GM21723 (cell line): Measurements from ENCODE around the gene TRDMT1.
"Not testable (repeated sequence)": the region's sequence is repeated elsewhere in the genome, so short reads cannot be mapped to it uniquely, and the experiment has no call there.

Experiments
- ATAC-seq: cut with Tn5 transposase; IDR thresholded peaks from one replicate; pipeline ENCODE4 v1.9.1; 2021; ENCODE audit warnings: mild to moderate bottlenecking, moderate library complexity; ENCODE audit not compliant: unreplicated experiment

Gene TRDMT1

DNA sequence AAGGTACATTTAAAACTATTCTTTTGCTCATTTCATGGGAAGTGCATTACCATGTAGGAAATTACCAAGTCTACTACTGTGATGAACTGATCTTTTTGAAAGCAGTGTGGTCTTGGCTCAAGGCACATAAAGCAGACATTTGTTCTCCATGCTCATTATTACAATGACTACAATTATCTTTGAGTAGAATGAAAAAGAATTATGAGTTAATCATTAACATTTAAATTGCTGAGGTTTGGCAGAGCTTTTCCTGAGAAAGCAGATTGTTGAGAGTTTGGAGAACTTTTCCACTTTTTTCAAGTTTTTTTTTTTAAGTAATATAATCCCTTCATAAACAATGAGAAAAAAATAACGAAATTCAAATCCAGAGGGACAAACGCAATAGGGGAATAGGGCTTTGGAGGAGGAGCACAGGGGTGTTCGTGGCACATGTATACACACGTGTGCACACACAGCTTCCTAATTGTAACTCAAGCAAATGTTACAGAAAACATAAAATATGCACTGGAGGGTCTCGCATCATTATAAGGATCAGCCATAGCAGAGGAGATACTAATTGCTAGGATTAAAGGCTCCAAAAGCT lies 62.9 kb downstream of the TRDMT1 start:
- no peak for ATAC-seq

DNA sequence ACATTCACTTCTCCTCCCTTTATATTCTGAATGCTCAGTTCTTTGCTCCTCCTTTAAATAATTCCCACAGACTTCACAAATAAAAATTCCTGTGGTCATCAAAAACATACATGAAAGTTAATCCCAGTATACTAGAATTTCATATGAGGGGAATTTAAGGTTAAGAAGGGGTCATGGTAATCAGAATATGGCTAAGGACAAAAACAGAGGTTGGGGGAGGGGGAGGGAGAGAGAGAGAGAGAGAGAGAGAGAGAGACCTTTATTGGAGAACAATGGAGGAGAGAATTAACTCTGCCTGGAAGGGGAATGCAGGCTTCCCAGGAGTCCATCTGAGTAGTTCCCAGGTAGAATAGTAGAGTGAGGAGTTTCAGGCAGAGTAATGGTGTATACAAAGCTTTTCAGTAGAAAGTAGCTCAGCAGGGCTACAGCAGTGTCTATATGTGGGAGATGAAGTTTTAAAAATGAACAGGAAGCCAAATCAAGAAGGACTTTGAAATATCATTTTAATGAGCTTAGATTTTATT lies 66.7 kb downstream of the TRDMT1 start:
- ATAC-seq, result no peak

DNA sequence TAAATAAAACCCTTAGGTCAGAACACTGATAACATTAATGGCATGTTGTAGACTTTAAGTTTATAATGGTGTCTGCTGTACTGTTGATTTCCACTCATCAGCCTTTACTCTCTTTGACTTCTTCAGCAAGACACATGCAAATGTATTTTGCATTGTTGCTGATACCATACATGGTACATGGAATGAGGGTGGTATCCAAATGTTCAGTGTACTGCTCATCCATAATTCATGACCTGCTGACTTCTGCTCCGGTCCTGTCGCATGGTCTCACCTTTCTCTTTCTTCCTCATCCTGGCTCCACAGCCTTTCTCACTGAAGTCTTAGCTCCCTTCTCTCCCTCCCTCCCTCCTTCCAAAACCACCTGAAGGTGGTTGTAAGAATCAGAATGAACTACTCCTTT lies 67.2 kb downstream of the TRDMT1 start:
- no peak for ATAC-seq

DNA sequence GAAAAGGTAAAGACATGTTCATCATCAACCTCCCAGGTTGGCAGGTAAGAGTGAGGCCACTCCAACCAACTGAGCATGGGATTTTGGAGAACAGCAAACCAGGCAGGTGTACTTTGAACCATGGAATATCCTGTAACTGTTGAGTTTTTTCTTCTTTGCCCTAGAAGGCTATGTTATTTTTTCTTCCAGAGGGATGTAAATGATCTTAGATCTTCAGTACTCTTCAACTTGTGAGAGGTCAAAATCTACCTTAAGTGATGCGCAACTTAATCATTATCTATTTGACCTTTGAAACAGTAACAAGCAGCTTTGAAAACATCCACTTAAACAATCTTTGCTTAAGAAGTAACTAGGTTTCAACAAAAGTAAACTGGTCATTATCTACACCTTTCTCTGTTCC lies 71.7 kb downstream of the TRDMT1 start, which contains the start of gene CUBN:
CUBN (minus strand) TSS at position 71 of the 400 bp plus-strand sequence; CDS start at position 25, 46 bp downstream.
- no peak for ATAC-seq

DNA sequence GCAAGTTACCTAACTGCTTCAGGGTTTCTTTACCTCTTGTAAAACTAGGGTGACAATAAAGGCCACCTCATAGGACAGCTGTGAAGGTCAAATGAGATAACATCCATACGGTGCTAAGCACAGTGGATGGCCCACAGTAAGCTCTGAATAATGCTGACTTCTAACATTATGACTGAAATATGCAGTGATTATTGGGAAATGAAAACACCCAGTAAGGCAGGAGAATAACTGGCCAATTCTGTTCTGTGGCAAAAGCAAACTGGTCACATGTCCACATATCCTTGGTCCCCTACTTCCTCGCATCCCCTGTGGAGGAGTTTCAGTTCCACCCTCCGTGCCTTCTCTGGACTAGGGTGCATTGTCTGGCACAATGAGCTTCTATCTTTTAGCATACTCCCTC lies 73.2 kb downstream of the TRDMT1 start:
- ATAC-seq, result no peak

DNA sequence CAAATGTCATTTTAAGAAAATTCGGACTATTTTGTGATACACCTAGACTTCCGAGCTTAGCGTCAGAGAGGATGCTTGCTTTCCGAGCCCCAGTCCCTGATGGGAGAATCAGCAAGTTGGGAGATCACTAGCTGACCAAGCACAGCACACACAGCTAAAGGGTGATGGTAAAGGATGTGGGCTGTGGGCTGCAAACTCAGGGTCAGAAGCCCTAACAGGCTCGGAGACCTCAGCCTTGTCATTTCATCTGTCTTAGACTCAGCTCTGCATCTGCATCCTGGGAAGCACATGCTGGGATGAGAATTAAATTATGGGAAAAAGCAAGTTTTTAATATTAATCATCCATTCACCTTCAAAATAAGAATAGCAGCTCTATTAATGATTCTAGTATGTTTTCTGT lies 75.1 kb downstream of the TRDMT1 start:
- ATAC-seq, result no peak

DNA sequence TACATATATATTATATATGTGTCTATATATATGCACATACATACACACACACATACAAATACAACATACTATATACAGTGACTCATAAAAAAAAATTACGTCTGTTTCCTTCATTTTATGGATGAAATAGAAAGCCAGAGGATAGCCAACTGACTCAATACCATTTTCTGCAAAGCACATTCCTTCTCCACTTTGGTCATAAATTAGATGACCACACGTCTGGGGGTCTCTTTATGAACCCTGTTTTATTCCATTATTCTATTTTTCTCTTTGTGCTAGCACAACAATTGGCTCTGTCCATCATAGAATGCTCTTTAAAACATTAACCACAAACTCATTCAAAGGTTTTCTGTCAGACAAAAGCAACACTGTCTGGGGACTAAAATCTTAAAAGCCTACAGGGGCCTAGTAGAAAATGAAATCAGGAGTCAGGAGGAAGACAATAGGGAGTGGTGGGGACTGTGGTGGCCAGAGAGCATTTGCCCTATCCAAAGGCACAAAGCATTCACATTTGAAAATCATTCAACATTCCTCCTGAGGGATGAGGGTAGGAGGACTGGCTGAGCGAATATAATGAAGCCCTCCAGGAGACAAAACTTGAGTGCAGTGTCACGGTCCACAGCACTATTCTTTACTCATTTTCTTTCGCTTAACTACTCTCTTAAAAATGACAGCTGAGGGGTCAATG lies 76.1 kb downstream of the TRDMT1 start:
- no peak for ATAC-seq

DNA sequence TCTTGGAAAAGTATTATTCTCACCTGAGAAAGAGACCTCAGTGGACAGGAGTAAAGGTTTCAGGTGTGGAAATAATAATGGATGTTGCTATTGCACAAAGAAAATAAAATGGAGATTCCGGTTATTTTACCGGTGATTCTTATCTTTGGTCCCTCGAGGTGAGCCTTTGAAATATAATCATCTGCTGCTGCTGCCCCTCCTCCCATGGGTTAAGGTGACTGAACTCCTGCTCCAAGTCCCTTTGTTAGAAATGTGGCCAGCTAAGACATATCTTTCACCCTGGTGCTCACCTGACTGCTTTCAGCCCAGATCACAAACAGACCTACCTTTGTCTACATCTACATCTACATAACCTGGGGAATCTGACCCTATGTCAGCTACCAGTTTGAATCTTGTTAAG lies 77.5 kb downstream of the TRDMT1 start:
- no peak for ATAC-seq

DNA sequence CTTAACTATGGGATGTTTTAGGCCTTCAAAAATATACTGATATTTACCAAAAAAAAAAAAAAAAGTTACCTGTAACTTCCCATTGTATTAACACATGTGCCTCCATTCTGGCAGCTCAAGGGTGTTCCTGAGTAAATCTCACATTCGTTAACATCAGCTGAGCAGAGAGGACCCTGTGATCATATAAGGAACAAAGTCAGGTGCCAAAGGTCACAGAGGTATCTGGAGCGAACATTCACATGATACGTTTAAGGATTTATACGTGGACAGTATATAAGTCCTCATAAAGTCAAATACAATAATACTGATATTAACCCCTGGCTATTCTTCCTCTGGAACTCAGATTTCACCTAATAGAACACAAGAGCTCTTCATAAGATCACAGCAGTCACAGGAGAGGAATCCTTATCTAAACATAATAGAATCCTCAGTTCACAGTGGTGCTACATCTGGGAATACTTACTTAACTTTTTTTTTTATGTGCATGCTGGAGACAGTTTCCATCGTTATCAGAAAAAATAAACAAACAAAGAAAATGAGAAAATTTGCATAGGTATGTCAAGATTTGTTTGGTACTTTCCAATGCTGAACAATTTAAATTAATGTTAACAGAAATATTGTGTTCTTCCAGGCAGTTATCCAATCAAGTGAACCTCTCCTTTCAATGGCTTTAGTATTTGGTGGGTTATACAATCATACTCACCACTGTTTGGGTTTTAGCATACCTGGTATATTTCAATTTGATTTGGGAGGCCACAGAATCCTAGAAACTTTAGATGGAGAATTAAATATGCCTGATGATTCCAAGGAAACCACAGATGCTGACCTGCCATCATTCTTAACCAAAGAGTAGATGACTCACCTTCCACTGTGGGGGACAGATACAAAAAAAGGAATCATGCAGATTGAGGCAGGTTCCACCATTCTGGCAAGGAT lies 78.5 kb downstream of the TRDMT1 start:
- no peak for ATAC-seq

DNA sequence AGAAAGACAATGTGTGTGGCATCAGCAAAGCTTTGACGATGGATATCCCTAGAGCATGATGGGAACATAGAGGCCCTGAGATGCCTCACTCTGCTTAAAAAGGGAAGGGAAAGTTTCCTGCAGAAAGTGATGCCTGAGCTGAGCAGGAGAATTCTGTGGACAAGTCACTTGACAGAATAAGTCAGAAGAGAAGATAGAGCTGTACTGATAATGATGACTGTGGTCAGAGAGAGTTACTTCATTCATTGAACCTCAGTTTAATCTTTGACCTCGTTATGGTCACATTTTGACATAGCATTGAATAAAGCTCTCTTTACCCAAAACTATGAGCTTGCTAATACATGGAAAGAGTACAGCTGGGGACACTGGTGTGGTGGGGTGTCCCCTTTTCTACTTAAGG lies 79.4 kb downstream of the TRDMT1 start:
- ATAC-seq, result no peak

DNA sequence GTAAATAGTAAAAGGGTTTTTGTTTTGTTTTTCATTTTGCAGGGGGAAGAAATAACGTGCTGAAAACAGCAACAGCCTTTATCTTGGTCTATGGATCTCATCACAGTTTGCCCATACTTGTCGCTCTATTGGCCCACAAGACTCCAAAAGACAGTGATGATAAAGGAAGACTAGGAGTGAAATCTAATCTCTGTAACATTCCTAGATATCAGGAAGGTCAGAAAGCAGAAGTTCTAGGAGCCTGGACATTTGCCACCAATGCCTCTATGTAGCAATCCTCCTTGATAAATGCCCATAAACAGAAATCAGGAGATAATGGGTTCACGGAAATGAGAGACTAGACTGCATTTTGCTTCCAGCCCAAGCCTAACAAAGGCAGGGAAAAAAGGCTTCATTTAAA lies 80.8 kb downstream of the TRDMT1 start:
- ATAC-seq, result no peak

DNA sequence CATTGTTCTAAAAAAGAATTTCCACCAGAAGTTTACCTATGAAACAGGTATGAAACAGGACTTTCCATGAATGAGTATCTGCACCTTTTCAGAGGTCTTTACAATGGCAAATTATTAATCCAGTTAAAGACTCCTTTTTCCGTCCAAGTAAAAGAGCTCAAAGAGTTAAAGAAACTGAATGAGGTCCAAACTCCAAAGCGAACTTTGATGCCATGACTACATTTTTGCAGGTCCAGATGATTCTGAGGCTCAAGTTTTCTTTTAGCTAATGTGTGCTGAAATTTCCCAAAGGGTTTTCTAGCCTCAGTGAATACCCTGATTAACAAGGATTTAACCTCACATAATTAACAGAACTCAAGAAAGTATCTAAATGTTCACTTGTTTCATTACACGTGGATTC lies 81.6 kb downstream of the TRDMT1 start:
- ATAC-seq, result no peak

DNA sequence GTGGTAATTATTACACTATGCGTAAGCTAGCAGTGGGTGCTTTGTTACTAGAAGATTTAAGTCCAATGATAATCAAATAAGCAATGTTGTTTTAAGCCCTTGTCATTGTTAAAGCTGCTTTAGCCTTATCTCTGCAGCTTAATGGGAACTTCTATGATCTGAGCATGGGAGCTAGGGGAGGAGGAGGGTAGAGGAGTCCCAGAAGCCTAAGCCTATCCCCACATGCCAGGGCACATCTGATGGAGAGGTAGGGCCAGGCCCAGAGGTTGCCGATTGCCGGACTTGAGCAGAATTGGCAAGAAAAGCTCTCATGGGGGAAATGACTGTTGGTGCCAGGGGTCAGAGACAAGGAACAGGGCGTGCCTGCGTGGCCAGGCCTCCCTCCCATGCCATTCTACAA lies 85.3 kb downstream of the TRDMT1 start:
- no peak for ATAC-seq

DNA sequence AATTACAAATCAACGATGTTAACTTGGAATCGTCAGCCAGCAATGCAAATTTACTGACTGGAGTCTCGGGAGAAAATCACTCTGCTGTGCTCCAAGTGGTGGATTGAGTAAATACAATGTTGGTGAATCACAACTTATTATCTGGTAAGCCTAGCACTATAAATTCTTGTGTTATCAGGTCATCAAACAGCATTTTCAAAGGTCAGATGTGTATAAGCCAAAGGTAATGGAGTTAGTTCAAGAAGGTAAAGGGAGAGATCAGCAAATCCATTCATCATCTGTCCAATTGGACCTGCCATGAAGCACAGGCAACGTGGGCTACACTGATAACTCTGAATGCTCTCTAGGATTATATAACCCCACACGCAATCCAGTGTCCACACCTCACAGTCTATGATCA lies 85.8 kb downstream of the TRDMT1 start:
- no peak for ATAC-seq

DNA sequence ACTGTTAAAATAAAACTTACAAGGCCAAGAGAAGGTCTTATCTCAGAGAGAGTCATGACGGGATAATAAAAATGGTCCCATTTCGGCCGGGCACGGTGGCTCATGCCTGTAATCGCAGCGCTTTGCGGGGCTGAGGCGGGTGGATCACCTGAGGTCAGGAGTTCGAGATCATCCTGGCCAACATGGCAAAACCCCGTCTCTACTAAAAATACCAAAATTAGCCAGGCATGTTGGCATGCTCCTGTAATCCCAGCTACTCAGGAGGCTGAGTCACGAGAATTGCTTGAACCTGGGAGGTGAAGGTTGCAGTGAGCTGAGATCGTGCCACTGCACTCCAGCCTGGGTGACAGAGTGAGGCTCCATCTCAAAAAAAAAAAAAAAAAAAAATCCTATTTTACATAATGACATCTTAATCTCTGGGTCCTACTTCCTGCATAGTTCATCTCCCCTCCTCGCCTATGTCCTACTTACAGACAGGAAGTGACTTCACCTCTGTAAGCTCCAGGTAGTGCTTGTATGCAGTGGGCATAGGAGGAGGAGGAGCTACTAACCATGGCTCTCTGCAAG lies 86.5 kb downstream of the TRDMT1 start:
- ATAC-seq, result not testable (repeated sequence)

DNA sequence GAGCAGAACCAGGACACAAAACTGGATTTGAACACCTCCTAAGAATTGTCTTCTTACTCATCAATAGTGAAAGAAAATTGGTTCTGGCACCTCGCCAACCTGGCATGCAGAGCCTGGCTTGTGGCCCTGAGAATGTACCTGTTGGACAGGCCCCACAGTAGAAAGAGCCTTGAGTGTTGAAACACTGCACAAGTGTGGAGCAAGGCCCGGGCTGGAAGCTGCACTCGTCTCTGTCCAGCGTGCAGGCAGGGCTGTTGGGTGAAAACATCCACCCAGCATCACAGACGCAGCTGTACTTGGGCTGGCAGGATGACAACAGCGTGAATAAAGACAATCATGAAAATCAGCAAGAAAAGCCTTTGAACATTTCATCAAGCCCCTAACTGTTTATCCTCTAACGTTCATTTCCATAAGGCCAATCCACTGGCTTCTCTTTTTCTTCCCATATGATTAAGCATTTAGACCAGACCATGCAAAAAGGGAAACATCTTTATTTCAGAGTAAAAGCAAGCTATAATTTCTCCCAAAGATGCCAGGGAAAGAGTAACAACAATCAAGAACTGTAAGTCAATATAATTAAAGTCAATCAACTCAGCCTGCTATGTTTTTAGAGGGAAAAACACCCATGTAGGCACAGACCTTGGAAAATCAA lies 87.5 kb downstream of the TRDMT1 start:
- no peak for ATAC-seq

DNA sequence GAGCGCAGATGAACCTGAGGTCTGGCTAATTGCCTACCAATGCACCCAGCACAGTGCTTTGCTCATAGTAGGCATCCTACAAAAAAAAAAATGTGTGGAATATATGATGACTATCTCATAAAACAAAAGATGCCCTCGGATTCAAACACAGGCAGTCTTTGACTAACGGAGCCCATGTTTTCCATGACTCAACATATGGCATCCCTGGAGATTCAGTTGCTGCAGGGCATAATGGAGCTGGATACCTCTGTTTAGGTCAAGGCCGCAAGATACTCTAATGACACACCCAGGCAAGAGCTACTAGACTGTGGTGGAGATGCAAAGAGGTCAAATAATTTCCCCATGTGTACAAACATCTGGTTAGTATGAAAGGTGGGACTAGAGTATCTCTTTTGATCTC lies 88.1 kb downstream of the TRDMT1 start:
- ATAC-seq, result no peak

DNA sequence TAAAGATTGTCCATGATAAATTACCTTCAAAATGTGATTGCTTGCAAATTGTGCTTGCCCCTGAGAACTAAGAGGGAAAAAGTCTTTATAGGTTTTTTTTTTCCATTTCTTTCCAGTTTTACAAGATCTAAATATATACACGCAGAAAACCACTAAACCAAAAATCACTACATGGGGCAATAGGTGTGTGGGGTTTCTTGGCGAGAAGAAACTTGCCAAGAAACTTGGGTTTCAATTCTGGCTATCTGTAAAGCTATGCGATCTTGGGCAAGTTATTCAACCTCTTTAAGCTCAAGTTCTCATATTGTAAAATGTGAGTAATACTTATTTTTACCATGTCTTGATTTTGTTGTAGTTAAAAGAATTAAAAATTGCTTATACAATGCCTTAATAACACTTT lies 88.9 kb downstream of the TRDMT1 start:
- ATAC-seq, result no peak

DNA sequence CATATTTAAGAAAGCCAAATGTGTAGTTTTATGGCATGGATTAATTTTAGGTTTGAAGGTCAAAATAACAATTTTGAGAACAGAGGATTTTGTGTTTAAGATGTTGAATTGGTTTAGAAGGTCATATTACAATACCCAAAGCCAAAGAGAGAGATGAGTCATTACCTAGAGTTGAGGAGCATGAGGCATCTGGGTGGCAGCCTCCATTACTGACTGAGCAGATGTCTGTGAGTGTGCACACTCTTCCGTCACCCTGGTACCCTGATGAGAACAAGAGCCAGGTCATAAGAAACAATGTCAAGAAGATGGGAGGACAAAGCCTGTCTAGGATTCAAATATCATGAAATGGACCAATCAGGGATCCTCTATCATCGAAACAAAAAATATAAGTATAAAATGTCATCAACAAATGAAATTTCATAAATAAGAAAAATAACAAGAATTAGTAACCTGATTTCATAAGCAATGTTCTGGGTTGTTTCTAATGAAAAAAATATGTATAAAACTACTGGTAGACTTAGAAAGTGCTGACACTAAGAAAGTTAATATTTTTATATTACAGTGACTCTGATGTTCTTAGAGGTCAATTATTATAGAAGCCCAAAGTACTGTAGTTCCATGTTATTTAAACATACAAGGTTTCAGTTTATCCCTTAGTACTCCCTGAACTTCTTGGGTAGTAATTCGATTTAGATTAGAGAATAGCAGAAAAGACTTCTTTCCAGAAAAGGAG lies 91.8 kb downstream of the TRDMT1 start:
- no peak for ATAC-seq

DNA sequence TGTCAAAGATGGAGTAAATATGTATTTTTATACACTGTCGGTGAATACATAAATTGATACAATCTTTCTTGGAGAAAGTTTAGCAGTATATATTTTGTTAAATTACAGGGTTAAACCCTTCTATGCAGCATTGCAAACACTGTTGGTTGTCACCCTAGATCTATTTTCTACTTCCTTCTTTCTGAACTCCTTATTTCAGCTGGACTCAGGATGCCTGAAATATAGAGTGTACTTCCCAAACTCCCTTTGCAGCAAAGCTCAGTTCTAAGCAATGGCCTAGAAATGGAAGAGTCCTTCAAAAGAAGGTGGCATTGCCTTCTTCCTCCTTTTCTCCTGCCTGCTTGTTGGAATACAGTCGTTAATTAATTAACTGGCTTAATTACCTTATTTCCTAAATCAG lies 92.4 kb downstream of the TRDMT1 start:
- no peak for ATAC-seq
